IMR-90 (cell line): Measurements from ENCODE around the gene NUP93. TPM values are rescaled to one million over a fixed set of nuclear protein-coding genes. Genes with fewer than 3 reads are reported as not detected.
A peak's percentile ranks its signal among the peaks of the same experiment; 100 is the strongest.

ENCODE experiments used
- ATAC-seq: fragments of 200-7000 bp; cut with Tn5 transposase; 2 replicates; pipeline ENCODE4 v1.9.1; 2020; ENCODE audit warnings: low read depth, mild to moderate bottlenecking, moderate library complexity
- BruUV-seq: library from RNA; stranded (reverse); fragments of 400-500 nt; replicated peaks from 2 replicates; lab custom pipeline; 2021; lab: Mats Ljungman, UMichigan
- CTCF ChIA-PET: fragments of 300-600 bp; formaldehyde crosslinking; extraction: SDS; loops from one replicate; lab custom pipeline; 2021; ENCODE audit warnings: antibody characterized with exemption; lab: Yijun Ruan, JAX
- POLR2A ChIA-PET: fragments of 300-600 bp; sonication (Branson Sonifier 250); formaldehyde crosslinking; loops from one replicate; lab custom pipeline; 2022; ENCODE audit warnings: antibody characterized with exemption; ENCODE audit not compliant: unreplicated experiment; lab: Charles Lee
- DNase-seq: peaks from one replicate; pipeline ENCODE4 v3.0.0; 2013
- H2AFZ ChIP-seq: replicated peaks from 2 replicates; pipeline ENCODE3; 2013; ENCODE audit warnings: low read length, mild to moderate bottlenecking; ENCODE audit not compliant: poor library complexity
- H2AK5ac ChIP-seq: 2 replicates; pipeline ENCODE4 v1.6.1; 2013; ENCODE audit warnings: low read depth, low read length, inconsistent platforms
- H2AK9ac ChIP-seq: replicated peaks from 2 replicates; pipeline ENCODE3; 2013; ENCODE audit warnings: mild to moderate bottlenecking, low read depth, low read length, moderate library complexity; ENCODE audit not compliant: poor library complexity
- H2BK120ac ChIP-seq: 2 replicates; pipeline ENCODE4 v1.6.1; 2013; ENCODE audit warnings: low read depth, low read length, inconsistent platforms
- H2BK15ac ChIP-seq: 3 replicates; pipeline ENCODE4 v1.6.1; 2013; ENCODE audit warnings: low read depth, low read length, inconsistent platforms
- H2BK20ac ChIP-seq: 2 replicates; pipeline ENCODE4 v1.6.1; 2013; ENCODE audit warnings: low read depth, mild to moderate bottlenecking, inconsistent platforms, low read length, moderate library complexity
- H2BK5ac ChIP-seq: 2 replicates; pipeline ENCODE4 v1.6.1; 2013; ENCODE audit warnings: mild to moderate bottlenecking, low read depth, low read length, inconsistent platforms; ENCODE audit not compliant: poor library complexity, severe bottlenecking
- H3K14ac ChIP-seq: replicated peaks from 2 replicates; pipeline ENCODE4 v1.6.1; 2013; ENCODE audit warnings: low read depth, low read length, inconsistent platforms
- H3K18ac ChIP-seq: 2 replicates; pipeline ENCODE4 v1.6.1; 2013; ENCODE audit warnings: low read depth, low read length, control low read depth
- H3K23ac ChIP-seq: 2 replicates; pipeline ENCODE4 v1.6.1; 2013; ENCODE audit warnings: low read depth, low read length, inconsistent platforms
- H3K27ac ChIP-seq: 2 replicates; pipeline ENCODE4 v1.5.1; 2013; ENCODE audit warnings: mild to moderate bottlenecking, control low read depth, low read length; ENCODE audit not compliant: insufficient read depth
- H3K27me3 ChIP-seq: 2 replicates; pipeline ENCODE4 v1.6.1; 2013; ENCODE audit warnings: low read length; ENCODE audit not compliant: control insufficient read depth, insufficient read depth
- H3K36me3 ChIP-seq: 2 replicates; pipeline ENCODE4 v1.6.1; 2013; ENCODE audit warnings: low read length, mixed read lengths; ENCODE audit not compliant: control insufficient read depth, insufficient read depth
- H3K4ac ChIP-seq: 2 replicates; pipeline ENCODE4 v1.6.1; 2013; ENCODE audit warnings: low read depth, low read length, inconsistent platforms
- H3K4me1 ChIP-seq: 2 replicates; pipeline ENCODE4 v1.6.1; 2013; ENCODE audit warnings: low read length, mixed read lengths; ENCODE audit not compliant: control insufficient read depth, insufficient read depth
- H3K4me2 ChIP-seq: 2 replicates; pipeline ENCODE4 v1.6.1; 2013; ENCODE audit warnings: low read depth, mild to moderate bottlenecking, control low read depth, low read length, moderate library complexity
- H3K4me3 ChIP-seq: 2 replicates; pipeline ENCODE4 v1.5.1; 2013; ENCODE audit warnings: low read depth, mild to moderate bottlenecking, control low read depth, low read length, moderate library complexity; ENCODE audit not compliant: insufficient read depth
- H3K56ac ChIP-seq: 2 replicates; pipeline ENCODE4 v1.6.1; 2013; ENCODE audit warnings: low read length, inconsistent platforms; ENCODE audit not compliant: insufficient read depth; ENCODE audit errors: extremely low read depth
- H3K79me1 ChIP-seq, 2 experiments: 2 replicates each; pipeline ENCODE4 v1.6.1; 2013; ENCODE audit warnings: low read length in 2 of 2, inconsistent platforms in 1 of 2, low read depth in 1 of 2
- H3K9ac ChIP-seq: 2 replicates; pipeline ENCODE4 v1.6.1; 2013; ENCODE audit warnings: low read depth, low read length, control low read depth
- H3K9me1 ChIP-seq: 2 replicates; pipeline ENCODE4 v1.6.1; 2013; ENCODE audit warnings: low read length, inconsistent platforms; ENCODE audit not compliant: insufficient read depth
- H3K9me3 ChIP-seq: 2 replicates; pipeline ENCODE4 v1.6.1; 2013; ENCODE audit warnings: low read length; ENCODE audit not compliant: control insufficient read depth, insufficient read depth
- H4K20me1 ChIP-seq: 2 replicates; pipeline ENCODE4 v1.6.1; 2013; ENCODE audit warnings: low read length, inconsistent platforms; ENCODE audit not compliant: insufficient read depth
- H4K5ac ChIP-seq: 2 replicates; pipeline ENCODE4 v1.6.1; 2013; ENCODE audit warnings: mild to moderate bottlenecking, low read depth, low read length, control low read depth
- H4K8ac ChIP-seq, 2 experiments: 2 replicates each; pipeline ENCODE4 v1.6.1; 2013; ENCODE audit warnings: low read depth in 2 of 2, low read length in 2 of 2, control low read depth in 1 of 2, inconsistent platforms in 1 of 2
- H4K91ac ChIP-seq: 2 replicates; pipeline ENCODE4 v1.6.1; 2013; ENCODE audit warnings: low read depth, low read length, inconsistent platforms; ENCODE audit not compliant: insufficient read depth
- BHLHE40 ChIP-seq: fragments of 150-350 bp; IDR thresholded peaks from 2 replicates; pipeline ENCODE4 v1.6.1; 2016; ENCODE audit warnings: mild to moderate bottlenecking, low read depth, low read length
- MAFK ChIP-seq: IDR thresholded peaks from 2 replicates; pipeline ENCODE4 v1.6.1; 2012; ENCODE audit warnings: low read depth, low read length, improper control_type of control experiment
- WGBS, 2 experiments: methylation state at CpG; one replicate each; pipeline versions ENCODE4 v1.1.5 to v1.1.7; 2013; ENCODE audit warnings: missing lambda C conversion rate in 2 of 2; ENCODE audit not compliant: insufficient read length in 1 of 2; ENCODE audit errors: extremely low coverage in 2 of 2; 5-methylcytosine and 5-hydroxymethylcytosine counted together
- dilution Hi-C: fragments of 300-500 bp; cut with HindIII; formaldehyde crosslinking; loops from one replicate; pipeline ENCODE4 v1.14.3; 2018; ENCODE audit warnings: low sequenced_read_pairs; ENCODE audit not compliant: unreplicated experiment
- in situ Hi-C: fragments of 300-500 bp; cut with MboI; formaldehyde crosslinking; loops from 3 replicates; pipeline ENCODE4 v1.14.3; 2019; ENCODE audit warnings: low sequenced_read_pairs, inconsistent platforms, mixed read lengths
- intact Hi-C: fragments of 100-400 bp; cut with micrococcal nuclease; formaldehyde crosslinking; loops from 2 replicates; pipeline ENCODE4 v1.10.0; 2022
- polyA plus RNA-seq, 3 experiments: library from polyadenylated mRNA; depleted of rRNA; stranded (reverse); fragments of >200 nt; gene quantifications; 2 replicates each; pipeline ENCODE4 v1.2.3, GENCODE V29; 2012; ENCODE audit warnings: low replicate concordance in 1 of 3
- total RNA-seq: library from RNA; depleted of rRNA; stranded (reverse); fragments of >200 nt; gene quantifications from 2 replicates; pipeline ENCODE4 v1.2.3, GENCODE V29; 2012

Gene NUP93
- total and polyA plus RNA-seq, 2 of the 4 experiments (the other 2 are of a cell fraction), result 54.6 to 72.6 TPM

- Histone ChIP-seq H3K4me1 (peaks cover 33% of the 10 kb centered on the region), H3K4ac (peak overlapping the region; percentile 78; the same call in 1 of the 2 replicates), H3K27me3 (no peaks in the 10 kb centered on the region), H3K9me3 (no peaks in the 10 kb centered on the region), H2AK9ac (peak overlapping the region; percentile 66), H4K8ac (peak overlapping the region; percentile 24 to 86), H2BK20ac (peak overlapping the region; percentile 76), H3K4me3 (no peak overlapping the region), H4K5ac (peak overlapping the region; percentile 32; the same call in 1 of the 2 replicates), H3K9ac (no peak overlapping the region), H2BK5ac (peak overlapping the region; percentile 3), H2BK120ac (peak overlapping the region; percentile 91), H3K9me1 (peaks cover 38% of the 10 kb centered on the region), H3K79me1 (0 out of 4 replicates have a peak, but pooled peaks cover 0 to 9% of the 10 kb centered on the region in 2 experiments), H3K4me2 (no peak overlapping the region), H4K91ac (peak overlapping the region; percentile 75), H3K36me3 (peaks cover 5% of the 10 kb centered on the region), H2AK5ac (peak overlapping the region; percentile 46; the same call in 1 of the 2 replicates), H3K14ac (peak overlapping the region; percentile 28), H3K23ac (peak overlapping the region; percentile 3; the same call in 1 of the 2 replicates), H2AFZ (peak overlapping the region; percentile 57), H3K27ac (no peak overlapping the region), H3K56ac (no peak overlapping the region), H4K20me1 (no peaks in the 10 kb centered on the region), H2BK15ac (peak overlapping the region; percentile 8; the same call in 1 of the 3 replicates), H3K18ac (peak overlapping the region; percentile 36; the same call in 1 of the 2 replicates)
- ATAC-seq (peak; percentile 22; the same call in 1 of the 2 replicates), DNase-seq (peak; percentile 79)
- WGBS, 2 experiments, result 53% methylated on average over 3 of the region's 11 CpGs; no CpG with 5 or more reads in 1 of the 2 experiments
- ChIA-PET CTCF (interaction anchor here (1.5 kb wide), 1 partner anchor 55 kb away, joined by 4 read pairs; no protein-coding TSS in a partner anchor), POLR2A (interaction anchor here (0.9 kb wide), 1 partner anchor 102 kb away, joined by 4 read pairs; no protein-coding TSS in a partner anchor)
- no TSS peak for BruUV-seq
- intact Hi-C loops (loop anchor here (5.0 kb wide), 1 partner anchor 41 kb away; no protein-coding TSS in a partner anchor), in situ Hi-C loops (no loop called here), dilution Hi-C loops (no loop called here)
- no peak for TF ChIP-seq BHLHE40
- TF ChIP-seq MAFK, result peak; percentile 80
These were observed 118.4 kb downstream of the NUP93 start for GRCh38 chr16:56848029-56848936.
